Loucy (cell line): ENCODE results near the gene SPAG17.

Experiments used
- EZH2phosphoT487 ChIP-seq: fragments of 200-600 bp; IDR thresholded peaks from 2 replicates; pipeline ENCODE4 v1.6.1; 2018; ENCODE audit warnings: antibody characterized with exemption, mild to moderate bottlenecking, moderate library complexity, borderline replicate concordance
- TF ChIP-seq, protein P1 (sequence below): fragments of 200-600 bp; sonication (generic); conservative IDR thresholded peaks from 2 replicates; pipeline ENCODE4 v1.5.1; 2014; ENCODE audit warnings: mild to moderate bottlenecking, antibody characterized with exemption, low read length

DNA sequence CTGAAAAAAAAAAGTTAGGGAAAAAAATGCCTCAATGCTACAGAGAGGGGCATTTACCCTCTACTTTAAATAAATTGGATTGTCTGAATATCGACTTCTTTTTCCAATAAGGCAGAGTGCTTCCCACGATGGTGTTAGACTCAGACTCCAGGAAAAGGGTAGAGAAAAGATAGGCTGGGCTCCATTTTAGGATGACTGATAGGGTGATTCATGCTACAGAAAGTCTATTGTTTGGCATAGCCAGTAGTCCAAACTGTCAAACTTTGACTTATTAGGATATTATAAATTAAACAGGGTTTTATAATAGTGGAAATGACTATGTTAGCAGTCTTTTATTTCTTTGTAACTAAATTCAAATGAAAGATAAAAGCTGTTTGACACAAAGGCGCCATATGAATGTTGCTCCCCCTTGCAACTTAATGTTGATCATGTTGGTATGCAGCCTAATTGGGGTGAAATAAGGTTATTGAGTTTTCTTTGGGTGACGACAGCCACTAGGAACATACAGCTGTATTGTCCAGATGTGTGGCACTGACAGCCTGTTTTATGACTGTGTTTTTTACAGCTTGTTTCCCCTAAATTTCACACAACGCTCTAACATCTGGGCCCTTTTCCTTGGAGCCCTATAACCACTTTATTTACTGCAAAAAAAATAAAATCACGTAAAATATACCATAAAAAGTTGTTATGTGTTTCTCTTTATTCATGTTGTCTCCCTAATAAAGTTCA is 69.3 kb downstream of the SPAG17 start:
- TF ChIP-seq, protein P1, sequence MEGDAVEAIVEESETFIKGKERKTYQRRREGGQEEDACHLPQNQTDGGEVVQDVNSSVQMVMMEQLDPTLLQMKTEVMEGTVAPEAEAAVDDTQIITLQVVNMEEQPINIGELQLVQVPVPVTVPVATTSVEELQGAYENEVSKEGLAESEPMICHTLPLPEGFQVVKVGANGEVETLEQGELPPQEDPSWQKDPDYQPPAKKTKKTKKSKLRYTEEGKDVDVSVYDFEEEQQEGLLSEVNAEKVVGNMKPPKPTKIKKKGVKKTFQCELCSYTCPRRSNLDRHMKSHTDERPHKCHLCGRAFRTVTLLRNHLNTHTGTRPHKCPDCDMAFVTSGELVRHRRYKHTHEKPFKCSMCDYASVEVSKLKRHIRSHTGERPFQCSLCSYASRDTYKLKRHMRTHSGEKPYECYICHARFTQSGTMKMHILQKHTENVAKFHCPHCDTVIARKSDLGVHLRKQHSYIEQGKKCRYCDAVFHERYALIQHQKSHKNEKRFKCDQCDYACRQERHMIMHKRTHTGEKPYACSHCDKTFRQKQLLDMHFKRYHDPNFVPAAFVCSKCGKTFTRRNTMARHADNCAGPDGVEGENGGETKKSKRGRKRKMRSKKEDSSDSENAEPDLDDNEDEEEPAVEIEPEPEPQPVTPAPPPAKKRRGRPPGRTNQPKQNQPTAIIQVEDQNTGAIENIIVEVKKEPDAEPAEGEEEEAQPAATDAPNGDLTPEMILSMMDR: no peak
- TF ChIP-seq EZH2phosphoT487: no peak
